NOMO-1 treated with dmso at 0.1 percent for 144 hours (cell line): ENCODE measurements around the gene CLEC6A.
"Not testable (repeated sequence)": the region's sequence is repeated elsewhere in the genome, so short reads cannot be mapped to it uniquely, and the experiment has no call there.

Experiments
- DNase-seq: peaks from one replicate; lab custom pipeline; 2025; ENCODE audit not compliant: unreplicated experiment; lab: John Stamatoyannopoulos, UW

CLEC6A gene

DNA sequence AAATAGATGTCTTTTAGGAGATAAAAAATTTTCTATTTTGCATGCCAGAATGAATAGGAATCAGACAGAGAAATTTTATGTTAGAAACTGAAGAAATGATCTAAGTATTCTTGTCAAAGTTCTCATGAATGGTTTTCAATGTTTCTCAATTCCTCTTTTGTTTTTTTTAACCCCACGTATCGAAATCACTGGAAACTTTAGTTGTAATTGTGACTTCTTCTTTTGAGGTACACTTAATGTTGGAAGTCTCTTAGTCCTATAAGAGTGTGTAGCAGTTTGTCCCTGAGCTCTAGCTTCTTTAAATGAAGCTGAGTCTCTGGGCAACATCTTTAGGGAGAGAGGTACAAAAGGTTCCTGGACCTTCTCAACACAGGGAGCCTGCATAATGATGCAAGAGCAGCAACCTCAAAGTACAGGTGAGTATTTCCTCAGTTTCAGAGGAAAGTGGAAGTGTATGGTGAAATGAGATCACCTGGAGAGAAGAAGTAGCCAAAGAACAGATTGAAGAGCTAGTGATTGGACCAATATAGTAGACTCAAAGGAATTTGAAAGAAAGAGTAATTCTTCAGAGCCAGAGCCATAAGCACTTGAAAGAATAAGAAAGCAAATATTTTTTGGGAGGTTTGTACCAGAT, at the start of gene CLEC6A:
Gene CLEC6A, plus strand, starts transcription at position 236 of the 634 bp plus-strand sequence. Its CDS starts 150 bp downstream, at position 386.
- peak; percentile 14 for DNase-seq

DNA sequence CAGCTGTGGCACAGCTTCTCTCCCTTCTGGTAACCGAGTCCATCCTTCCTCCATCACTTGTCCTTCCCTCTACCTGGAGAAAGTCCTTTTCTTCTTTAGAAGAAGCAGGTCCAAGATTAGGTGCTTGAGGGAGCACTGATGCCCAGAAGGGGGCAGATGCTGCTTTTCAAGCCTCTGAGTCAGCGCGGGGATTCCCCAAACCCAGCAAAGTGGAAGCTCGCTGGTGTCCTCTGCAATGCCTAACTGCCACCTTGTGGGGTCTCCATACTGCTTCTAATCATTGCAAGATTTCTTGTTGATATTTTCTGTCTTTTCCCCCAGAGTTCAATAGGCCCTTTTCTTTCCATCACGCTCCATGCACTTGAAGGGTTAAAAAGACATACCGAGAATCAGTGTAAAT, 36.2 kb upstream of the CLEC6A start:
- not testable (repeated sequence) for DNase-seq

DNA sequence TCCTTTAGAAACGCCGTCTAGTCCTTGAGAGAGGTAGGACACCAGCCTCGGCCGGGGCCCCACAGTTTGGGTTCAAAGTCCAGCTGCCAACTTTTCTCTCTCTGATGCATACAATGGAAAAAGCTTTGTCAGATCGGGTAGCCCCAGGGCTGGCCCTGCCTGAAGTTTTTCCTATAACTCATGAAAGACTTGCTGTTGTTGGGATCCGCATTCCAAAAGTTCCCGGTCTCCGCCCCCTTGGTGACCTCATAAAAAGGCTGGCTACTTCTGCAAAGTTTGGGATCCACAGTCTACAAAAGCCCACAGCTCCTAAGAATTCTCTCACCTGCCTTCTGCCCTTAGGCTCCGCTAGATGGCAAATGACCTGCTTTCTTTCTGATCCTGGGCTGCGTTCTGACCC, 35.3 kb upstream of the CLEC6A start:
- DNase-seq, result no peak

DNA sequence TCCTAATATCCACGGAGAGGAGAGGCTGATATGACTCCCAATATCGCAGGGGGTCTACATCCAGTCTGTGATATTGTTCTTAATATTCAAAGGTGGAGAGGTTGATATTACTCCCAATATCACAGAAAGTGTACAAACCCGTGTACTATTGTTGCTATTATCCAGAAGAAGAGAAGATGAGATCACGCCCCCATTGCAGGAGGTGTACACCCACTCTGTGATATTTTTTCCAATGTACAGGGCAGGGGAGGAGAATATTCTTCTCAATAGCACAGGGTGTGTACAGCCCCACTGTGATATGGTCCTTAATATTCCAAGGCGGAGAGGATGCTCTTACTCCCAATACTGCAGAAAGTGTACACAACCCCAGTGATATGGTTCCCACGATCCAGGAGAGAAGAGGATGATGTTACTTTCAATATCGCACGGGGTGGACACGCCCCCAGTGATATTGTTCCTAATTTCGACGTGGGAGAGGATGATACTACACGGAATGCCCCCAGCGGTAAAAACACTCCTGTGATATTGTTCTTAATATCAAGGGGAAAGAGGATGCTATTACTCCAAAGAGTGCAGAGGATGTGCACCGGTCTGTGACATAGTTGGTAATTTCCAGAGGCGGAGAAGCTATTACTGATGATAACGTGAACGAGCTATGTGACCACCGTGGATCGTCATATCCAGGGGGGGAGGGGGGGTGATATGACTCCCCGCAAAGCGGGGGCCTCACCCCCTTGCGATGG, 11.1 kb upstream of the CLEC6A start:
- DNase-seq, result not testable (repeated sequence)

DNA sequence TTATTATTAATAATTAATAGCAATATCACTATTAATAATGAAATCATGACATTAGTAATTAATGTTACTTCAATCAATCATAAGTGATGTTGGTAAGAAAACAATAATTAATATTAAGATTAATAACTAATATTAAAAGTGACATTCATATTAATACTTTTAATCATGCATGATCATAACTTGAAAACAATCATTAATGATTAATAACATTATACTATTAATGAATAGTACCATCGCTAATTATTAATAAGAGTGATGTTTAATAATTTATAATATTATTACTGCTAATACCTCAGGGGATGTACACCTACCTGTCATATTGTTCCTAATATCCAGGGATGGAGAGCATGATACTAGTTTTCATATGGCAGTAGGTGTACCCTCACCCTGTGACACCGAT, 10.0 kb upstream of the CLEC6A start:
- DNase-seq, result no peak

DNA sequence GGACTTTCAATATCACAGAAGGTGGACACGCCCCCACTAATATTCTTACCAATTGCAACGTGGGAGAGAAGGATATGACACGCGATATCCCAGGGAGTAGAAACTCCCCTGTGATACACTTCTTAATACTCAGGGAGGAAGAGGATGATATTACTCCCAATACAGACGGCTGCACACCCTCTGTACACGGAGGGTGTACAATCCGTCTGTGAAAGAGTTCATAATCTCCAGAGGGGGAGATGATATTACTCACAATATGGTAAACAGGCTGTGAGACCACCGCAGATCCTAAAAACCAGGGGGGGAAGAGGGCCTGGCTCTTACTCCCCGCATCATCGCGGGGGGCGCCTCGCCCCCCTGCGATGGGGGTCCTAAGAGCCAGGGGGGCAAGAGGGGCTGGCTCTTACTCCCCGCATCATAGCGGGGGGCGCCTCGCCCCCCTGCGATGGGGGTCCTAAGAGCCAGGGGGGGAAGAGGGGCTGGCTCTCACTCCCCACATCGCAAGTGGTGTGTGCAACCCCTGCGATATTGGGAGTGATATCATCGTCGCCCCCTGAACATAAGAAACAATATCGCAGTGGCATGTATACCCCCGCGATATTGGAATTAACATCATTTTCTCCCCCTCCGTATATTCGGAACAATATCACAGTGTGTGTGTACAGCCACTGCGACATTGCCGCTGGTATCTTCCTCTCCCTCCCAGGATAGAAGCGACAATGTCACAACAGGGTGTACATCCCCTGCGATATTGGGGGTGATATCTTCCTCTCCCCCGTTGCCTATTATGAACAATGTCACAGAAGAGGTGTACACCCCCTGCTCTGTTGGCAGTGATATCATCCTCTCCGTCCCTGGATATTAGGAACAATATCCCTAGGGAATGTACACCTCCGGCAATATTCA, 8.9 kb upstream of the CLEC6A start:
- no peak for DNase-seq

DNA sequence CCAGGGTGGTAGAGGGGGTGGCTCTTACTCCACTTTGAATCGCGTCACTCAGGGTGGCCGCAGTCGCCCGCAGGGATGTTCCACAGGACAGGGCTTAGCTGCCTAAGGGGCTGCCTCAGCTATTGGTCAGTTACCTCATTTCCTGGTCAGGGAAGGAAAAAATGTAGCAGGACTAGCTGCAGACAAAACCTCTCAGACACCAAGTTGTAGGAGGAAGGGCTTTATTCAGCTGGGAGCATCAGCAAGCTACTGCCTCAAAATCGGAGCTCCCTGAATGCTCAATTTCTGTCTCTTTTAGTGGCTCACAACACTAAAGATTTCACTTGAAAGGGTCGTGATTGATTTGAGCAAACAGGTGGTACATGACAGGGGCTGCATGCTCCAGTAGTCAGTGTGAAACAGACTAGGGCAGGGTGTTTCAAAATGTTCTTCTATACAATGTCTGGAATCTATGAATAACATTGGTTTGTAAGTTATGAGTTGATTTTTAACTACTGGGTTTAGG, 6.4 kb upstream of the CLEC6A start:
- DNase-seq, result no peak

DNA sequence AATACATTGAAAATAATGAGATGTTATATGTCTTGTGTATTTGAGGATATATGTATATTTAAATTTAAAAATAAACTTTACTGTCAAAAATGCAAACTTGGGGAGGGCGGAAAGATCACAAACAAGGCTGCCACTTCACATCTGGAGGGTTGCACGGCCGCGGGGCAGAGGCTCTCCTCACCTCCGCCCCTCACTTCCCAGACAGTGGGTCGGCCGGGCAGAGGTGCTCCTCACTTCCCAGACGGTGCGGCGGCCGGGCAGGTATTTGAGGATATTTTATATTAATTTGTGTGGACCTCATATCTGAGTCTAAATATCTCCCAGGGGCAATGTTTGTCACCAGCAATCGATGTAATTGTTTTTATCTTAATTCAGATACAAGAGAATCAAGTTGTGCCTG, 3.7 kb upstream of the CLEC6A start:
- no peak for DNase-seq

DNA sequence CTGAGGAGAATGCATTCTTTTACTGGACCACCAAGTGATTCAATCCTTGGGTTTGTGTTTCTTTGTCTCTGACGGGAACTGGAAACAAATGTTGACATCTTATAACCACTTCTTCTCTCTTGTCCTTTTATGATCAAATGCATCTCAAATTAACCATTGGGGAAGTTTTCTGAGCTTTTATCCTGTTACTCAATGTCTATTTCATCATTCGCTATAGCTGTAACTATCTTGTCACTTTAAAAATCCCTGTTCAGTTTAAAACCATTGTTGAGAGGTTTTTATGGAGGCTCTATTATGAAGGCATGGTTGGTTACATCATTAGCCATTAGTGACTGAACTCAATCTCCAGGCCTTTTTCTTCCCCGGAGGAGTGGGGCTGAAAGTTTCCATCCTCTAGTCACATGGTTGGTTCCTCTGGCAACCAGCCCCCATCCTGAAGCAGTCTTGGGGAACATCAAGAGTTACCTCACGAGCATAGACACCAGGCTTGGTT, 2.7 kb upstream of the CLEC6A start:
- DNase-seq, result peak; percentile 67

DNA sequence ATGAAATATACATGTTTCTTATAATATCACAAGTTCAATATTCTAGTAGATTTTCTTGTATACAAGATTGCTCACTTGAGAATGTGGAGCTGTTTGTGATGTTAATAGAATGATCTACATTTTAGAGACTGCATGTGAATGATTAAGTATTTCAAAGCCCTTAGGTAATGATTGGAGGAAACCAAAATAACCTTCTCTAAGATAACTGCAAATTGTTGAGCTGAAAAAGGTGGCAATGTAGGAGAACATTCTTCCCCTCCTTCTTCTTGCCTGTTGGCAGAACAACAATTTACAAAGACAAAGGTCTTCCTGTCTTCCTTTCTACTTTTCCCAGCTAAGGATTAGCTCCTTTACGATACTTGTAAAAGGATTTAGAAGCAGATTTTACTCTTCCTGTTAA, 2.0 kb upstream of the CLEC6A start:
- DNase-seq, result no peak

DNA sequence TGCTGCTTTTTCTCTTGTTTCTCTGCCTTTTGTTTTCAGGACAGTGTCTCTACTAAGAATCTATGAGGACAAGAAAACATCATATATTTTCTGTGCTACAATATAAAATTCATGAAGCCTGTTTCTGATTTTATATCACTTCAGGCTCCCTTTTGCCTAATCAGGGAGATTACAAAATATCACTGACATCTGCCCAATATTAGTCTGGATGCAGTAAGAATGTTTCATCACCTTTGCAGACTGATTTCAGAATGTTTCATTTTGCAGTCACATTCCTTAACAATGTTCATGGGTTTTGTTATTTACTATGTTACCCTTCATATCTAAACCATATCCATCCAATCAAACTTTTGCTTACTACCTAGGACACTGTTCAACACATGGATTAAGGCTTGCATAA, 491 bp upstream of the CLEC6A start:
- no peak for DNase-seq

DNA sequence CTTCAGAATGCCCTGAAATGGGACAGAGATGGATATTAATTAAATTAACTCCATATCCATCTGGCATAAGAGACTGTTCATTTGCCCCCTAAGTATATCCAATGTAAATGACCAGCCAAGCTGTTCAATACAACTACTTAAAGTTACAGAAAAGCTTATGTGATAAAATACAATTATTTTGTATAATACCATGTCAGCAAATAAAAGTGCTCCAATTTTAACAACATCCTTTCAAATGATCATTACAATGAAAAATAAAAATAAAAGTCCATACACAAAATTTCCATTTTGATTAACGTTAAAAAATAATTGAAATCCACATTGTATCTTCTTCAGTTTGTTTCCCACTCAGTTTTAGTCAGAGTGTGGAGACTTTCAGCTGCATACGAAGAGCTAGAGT, 5.7 kb downstream of the CLEC6A start:
- DNase-seq, result no peak

DNA sequence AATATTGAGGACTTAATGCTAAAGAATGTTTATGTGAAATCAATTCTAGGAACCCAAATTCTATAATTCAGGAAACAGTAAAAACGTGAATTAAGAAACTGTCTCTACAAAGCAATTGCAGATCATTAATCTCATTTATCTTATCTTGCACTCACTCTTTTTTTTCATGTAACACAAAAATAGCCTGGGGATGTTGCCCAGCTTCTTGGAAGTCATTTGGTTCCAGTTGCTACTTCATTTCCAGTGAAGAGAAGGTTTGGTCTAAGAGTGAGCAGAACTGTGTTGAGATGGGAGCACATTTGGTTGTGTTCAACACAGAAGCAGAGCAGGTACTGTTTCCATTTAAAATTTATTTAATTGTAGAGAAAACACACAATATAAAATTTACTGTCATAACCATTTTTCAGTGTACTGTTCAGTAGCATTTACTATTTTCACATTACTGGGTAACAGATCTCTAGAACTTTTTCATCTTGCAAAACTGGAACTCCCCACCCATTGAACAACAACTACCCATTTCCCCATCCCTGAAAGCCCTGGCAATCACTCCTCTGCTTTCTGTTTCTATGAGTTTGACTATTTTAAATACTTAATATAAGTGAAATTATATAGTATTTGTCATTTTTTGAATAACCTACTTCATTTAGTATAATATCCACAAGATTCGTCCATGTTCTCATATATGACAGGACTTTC, 9.7 kb downstream of the CLEC6A start:
- DNase-seq, result no peak

DNA sequence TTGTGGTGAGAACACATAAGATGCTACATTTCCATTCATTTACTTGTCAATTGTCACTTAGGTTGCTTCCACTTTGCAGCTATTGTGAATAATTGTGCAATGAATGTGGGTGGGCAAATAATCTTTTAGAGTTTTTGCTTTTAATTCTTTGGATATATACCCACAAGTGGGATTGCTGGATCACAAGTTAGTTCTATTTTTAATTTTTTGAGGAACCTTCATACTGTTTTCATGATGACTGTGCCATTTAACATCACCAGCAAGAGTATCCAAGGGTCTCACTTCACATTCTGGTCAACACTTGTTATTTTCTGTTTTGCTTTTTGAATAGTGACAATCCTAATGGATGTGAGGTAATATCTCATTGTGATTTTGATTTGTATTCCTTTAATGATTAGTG, 10.5 kb downstream of the CLEC6A start:
- DNase-seq, result no peak

DNA sequence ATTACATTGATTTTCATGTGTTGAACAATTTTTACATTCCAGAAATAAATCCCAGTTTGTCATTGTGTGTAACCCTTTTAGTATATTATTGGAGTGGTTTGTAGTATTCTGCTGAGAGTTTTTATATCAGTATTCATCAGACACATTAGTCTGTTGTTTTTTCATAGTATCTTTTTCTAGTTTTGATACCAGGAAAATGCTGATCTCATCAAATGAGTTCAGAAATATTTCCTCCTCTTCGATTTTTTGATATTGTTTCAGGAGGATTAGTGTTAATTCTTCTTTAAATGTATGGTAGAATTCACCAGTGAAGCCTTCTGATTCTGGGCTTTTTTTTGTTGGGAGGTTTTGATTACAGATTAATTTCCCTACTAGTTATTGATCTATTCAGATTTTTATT, 15.3 kb downstream of the CLEC6A start:
- no peak for DNase-seq

DNA sequence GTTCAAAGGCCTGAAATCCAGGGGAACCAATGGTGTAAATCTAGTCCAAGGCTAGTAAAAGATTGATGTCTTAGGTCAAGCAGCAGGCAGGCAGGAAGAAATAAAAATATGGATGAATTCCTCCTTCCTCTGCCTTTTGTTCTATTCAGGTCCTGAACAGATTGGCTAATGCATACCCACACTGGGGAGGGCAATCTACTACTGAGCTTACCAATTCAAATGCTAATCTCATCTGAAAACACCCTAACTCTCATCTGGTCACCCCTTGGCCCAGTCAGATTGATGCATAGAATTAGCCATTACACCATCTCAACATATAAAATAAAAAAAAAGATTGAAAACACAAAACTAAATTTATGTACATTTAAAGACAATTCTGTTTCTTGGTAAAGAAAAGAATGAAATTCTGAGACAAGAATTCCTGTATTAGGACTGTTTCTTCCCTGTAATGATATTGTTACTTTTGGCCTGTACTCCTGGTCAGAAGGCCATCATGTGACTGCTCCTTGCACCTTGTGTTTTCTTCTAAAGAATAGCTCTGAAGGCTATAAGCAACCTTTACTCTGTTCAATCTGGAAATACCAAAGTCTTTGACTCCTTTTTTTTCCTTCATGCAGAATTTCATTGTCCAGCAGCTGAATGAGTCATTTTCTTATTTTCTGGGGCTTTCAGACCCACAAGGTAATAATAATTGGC, 19.9 kb downstream of the CLEC6A start:
- no peak for DNase-seq

DNA sequence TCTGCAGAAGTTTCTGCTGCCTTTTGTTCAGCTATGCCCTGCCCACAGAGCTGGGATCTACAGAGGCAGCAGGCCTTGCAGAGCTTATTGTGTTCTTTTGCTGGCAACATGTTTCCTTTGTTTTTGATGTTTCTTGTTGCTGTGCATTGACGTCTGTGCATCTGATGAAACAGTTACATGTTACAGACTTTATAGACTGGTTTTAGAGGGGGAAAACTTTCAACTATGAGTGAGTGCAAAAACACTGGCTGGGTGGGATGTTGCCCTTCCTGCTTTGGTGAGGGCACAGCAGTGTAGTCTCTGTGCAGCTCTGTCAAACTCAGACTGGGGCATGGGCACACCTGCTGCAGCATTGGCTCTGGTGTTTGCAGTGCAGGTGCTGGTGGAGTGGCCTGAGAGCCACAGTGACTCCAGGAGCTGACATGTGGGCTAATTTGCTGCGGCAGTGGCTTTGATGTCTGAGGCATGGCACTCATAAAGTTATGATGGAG, 26.9 kb downstream of the CLEC6A start:
- DNase-seq, result no peak

DNA sequence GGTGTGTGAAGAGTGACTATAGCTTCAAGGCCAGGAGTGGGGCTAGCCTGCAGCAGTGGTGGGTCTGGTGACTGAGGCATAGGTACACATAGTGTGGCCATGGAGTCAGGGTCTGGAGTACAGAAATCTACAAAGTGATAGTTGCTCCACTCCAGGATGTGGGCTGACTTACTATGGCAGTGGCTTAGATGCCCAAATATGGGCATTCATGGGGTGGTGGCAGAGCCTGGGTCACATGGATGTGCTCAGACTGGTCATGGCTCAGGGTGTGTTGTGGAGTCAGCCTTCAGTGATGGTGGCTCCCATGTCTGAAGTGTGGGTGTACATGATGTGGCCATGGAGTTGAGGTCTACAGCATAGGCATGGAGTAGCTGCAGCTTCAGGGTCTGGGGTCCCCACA, 27.3 kb downstream of the CLEC6A start:
- DNase-seq, result no peak

DNA sequence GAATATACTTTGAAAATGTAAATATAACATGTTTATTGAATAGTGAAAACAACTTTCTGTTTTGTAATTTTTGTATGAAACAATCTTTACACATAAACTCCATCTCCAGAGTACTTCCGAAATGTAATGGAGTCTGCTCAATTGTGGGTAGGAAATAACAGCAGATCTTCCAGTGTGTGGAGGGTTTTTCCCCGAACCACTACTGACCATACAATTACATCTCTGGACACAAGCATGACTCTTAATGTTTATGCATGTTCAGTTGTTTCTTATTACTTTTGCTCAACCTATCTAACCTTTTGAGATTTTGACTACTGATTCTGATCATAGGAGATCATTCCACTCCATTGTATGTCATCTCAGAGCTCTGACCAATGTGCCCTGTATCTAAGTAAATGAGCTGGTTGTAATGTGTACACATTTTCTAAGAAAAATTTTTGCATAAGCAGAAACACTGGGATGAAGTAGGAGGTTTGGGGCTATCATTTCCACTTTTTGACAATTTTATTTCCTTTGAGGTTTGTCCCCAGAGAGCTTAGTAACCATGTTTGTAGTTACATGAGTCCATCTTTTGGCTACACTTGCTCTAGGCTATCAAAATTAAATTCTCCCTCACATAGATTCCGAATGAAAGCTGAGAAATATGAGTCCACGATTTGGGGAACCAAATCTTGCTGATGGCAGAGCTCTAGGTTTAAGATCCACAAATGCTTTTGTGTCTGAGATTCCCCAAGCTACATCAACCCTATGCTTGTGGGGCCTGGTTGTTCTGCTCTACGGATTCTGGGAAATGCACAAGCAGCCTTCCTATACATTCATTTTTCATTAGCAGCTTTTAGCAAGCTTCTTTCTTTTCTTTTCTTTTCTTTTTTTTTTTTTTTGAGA, 36.1 kb downstream of the CLEC6A start:
- no peak for DNase-seq
